Stimulated activated CD8-positive, alpha-beta memory T cell treated with anti-CD3 and anti-CD28 coated beads, Interleukin-2, amount 100 ng/mL, for 48 hours (primary cell): ENCODE measurements around the gene PIK3CA.

Experiments used
- DNase-seq, 2 donors: peaks; one replicate each; pipeline ENCODE4 v3.0.0-alpha.2; 2020; ENCODE audit warnings: low read depth in 2 of 2

PIK3CA gene

GRCh38 chr3:179158336-179159039 lies 10.3 kb downstream of the PIK3CA start:
- DNase-seq, result no peak

DNA sequence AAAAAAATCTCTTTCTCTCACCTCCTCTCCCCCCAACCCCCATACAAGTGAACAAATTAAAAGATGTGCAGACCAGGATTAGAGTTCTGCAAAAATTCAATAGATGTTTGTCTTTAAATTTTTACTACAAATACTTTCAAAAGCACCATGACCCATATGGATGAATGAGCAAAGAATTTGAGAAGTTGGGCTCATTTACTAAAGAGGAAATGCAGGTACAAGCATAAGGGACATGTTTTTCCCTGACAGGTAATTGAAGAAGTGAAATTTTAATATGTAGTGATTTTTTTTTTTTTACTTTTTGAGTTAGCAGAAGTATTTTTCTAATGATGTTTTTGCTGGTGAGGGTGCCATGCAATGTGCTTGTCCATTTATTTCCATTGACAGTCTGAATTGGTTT lies 15.3 kb downstream of the PIK3CA start:
- no peak for DNase-seq

- DNase-seq, result no peak
These were observed 16.7 kb downstream of the PIK3CA start for GRCh38 chr3:179164857-179165256.

GRCh38 chr3:179166561-179167201 lies 18.5 kb downstream of the PIK3CA start:
- DNase-seq, result no peak

GRCh38 chr3:179168918-179169317 lies 20.8 kb downstream of the PIK3CA start:
- no peak for DNase-seq

- no peak for DNase-seq
These were observed 24.4 kb downstream of the PIK3CA start for GRCh38 chr3:179172546-179172945.

DNA sequence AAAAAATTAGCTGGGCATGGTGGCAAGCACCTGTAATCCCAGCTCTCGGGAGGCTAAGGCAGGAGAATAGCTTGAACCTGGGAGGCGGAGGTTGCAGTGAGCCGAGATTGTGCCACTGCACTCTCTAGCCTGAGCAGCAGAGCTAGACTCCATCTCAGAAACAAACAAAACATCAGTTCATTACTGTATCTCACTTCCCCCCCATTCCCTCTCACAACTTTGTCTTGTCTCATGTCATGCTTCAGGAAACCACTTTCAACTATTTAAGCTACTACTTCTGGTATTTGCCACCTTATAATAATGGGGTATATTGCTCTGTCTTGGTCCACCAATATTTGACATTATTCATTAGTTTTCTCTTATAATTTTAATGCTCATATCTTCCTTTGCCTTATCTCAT lies 26.2 kb downstream of the PIK3CA start:
- no peak for DNase-seq

DNA sequence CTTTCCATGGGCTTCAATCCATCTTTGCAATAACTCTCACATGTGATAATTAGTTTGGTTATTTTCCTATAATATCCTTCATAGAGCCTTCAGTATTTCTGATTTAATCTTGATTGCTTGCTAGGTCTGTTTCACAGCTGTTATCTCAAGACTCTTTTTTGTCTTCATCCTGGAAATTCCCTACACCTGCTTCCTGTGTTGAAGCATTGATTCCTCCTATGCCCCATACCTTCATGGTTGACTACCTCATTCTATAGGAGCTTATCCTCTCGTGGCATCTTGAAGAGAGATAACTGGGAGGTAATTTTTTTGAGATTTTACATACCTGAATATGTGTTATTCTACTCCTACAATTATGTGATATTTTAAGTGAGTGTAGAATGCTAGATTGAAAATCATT lies 26.7 kb downstream of the PIK3CA start:
- DNase-seq, result no peak

DNA sequence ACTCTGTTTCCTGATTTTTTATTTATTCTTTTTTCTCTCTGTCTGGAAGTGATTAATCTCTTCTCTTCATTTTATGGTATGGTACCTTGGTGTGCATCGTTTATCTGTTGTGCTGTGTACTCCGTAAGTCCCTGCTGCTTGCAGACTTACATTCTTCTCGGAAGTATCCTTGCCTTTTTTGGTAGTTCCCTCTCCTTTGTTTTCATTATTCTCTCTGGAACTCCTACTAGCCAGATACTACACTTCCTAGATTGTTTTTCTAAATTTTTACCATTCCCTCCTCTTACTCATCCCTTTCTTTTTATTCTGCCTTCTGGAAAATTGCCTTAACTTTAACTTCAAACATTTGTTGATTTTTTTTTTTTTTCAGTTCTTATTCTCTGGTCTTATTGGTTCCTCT lies 27.2 kb downstream of the PIK3CA start:
- DNase-seq, result no peak

GRCh38 chr3:179177611-179178010 lies 29.5 kb downstream of the PIK3CA start:
- no peak for DNase-seq

DNA sequence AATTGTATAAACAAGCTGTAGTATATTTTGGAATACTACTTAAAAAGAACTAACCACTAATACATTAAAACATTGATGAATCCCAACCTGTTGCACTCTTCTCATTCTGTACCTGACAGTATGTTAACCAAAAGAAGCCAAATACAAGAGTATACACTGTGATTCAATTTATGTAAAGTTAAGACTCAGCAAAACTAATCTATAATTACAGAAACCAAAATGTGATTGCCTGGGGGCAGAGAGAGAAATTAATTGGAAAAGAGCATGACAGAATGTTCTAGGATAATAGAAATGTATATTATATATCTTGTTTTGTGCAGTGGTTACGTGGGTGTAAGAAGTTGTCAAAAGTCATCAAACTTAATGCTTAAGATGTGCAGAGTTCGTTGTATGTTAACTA lies 31.1 kb downstream of the PIK3CA start:
- no peak for DNase-seq

- DNase-seq, result no peak
These were observed 32.0 kb downstream of the PIK3CA start for GRCh38 chr3:179179979-179180759.

GRCh38 chr3:179181021-179181472 lies 32.9 kb downstream of the PIK3CA start:
- DNase-seq, result no peak

DNA sequence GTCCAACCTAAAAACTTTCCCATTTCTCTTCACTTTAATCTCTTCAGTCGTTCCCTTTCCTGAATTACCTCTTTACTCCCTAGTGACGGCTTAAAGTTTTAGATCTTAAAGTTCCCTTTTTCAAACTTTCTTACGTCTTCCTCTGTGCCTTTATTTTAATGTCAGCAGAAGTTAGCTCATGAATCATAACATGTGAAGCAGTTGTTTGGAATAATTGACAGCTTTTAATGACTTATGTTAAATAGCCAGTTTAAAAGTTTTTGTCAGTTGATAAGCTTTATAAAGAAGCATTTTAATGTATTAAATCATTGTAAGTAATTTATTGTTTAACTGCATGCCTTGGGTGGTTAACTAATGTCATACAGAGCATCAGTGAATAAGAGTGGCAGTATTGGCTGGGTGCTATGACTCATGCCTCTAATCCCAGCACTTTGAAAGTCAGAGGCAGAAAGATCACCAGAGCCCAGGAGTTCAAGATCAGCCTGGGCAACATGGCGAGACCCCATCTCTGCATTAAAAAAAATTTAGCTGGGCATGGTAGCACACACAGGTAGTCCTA lies 33.9 kb downstream of the PIK3CA start:
- no peak for DNase-seq

GRCh38 chr3:179182902-179183301 lies 34.7 kb downstream of the PIK3CA start:
- DNase-seq, result no peak

GRCh38 chr3:179184826-179185225 lies 36.7 kb downstream of the PIK3CA start:
- DNase-seq, result no peak

- DNase-seq, result no peak
These were observed 38.3 kb downstream of the PIK3CA start for GRCh38 chr3:179186426-179186825.

DNA sequence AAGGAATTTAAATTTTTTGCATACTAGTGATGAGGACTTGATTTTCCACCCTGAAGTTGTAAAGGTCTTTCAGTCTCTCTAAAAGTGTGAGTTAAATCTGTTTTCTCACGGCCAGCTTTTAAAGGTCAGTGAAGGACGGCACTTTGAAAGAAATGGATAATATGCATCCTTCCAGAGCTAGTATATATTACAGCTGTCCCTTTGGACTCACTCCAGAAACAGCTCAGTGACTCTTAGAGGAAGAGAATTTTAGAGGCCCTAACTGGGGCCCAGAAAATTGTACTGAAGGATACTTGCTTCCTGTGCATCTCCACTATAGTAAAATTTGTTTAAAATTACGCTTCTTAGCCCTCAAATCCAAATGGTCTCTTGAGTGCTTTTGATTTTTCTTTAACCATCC lies 41.6 kb downstream of the PIK3CA start:
- DNase-seq, result no peak

- no peak for DNase-seq
These were observed 42.4 kb downstream of the PIK3CA start for GRCh38 chr3:179190581-179190980.

GRCh38 chr3:179192542-179192941 lies 44.4 kb downstream of the PIK3CA start:
- DNase-seq, result no peak

- no peak for DNase-seq
These were observed 46.8 kb downstream of the PIK3CA start for GRCh38 chr3:179194931-179195330.

- DNase-seq, result no peak
These were observed 47.9 kb downstream of the PIK3CA start for GRCh38 chr3:179196098-179196497.
